Chondrocyte (in vitro differentiated cells): Measurements from ENCODE around the gene ZNF148. TPM values are rescaled to one million over a fixed set of nuclear protein-coding genes. Genes with fewer than 3 reads are reported as not detected.

Experiments used
- DNase-seq: peaks from one replicate; pipeline ENCODE4 v3.0.0; 2021; ENCODE audit warnings: mixed read lengths, low spot score
- H3K27ac Mint-ChIP-seq: one replicate; pipeline ENCODE4 v1.8.0; 2021; ENCODE audit warnings: mild to moderate bottlenecking, moderate library complexity, mixed read lengths; ENCODE audit not compliant: unreplicated experiment
- H3K27me3 Mint-ChIP-seq: 2 replicates; pipeline ENCODE4 v1.8.0; 2021; ENCODE audit warnings: low read depth, mixed read lengths
- H3K36me3 Mint-ChIP-seq: 2 replicates; pipeline ENCODE4 v1.8.0; 2021; ENCODE audit warnings: low read depth, mixed read lengths
- H3K4me1 Mint-ChIP-seq: 2 replicates; pipeline ENCODE4 v1.8.0; 2021; ENCODE audit warnings: low read depth, mild to moderate bottlenecking, mixed read lengths
- H3K4me3 Mint-ChIP-seq: one replicate; pipeline ENCODE4 v1.8.0; 2021; ENCODE audit warnings: mild to moderate bottlenecking, moderate library complexity, mixed read lengths; ENCODE audit not compliant: unreplicated experiment
- H3K9me3 Mint-ChIP-seq: 2 replicates; pipeline ENCODE4 v1.8.0; 2021; ENCODE audit warnings: low read depth, mixed read lengths
- total RNA-seq: library from RNA; stranded (reverse); gene quantifications from 3 replicates; pipeline ENCODE4 v1.2.1, GENCODE V29; 2021
- TF ChIP-seq, protein P1 (sequence below): fragments of 200-600 bp; sonication (generic); IDR thresholded peaks from 2 replicates; pipeline ENCODE4 v1.5.0; 2021; ENCODE audit warnings: antibody characterized with exemption, mild to moderate bottlenecking, moderate library complexity

ZNF148 gene
- total RNA-seq, 1 donor from 2014 or later = 45.9 TPM

DNA sequence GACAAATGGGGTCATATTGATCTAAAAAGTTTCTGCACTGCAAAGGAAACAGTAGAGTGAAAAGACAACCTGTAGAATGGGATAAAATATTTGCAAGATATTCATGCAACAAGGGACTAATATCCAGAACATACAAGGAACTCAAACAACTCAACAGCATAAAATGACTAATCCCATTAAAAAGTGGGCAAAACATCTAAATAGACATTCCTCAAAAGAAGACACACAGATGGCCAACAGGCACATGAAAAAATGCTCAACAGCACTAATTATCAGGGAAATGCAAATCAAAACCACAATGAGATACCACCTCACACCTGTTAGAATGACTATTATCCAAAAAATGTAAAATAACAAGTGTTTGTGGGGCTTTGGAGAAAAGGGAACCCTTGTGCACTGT, 171.4 kb downstream of the ZNF148 start:
- no peak overlapping the region for H3K4me3 Mint-ChIP-seq
- H3K36me3 Mint-ChIP-seq = no peaks in the 10 kb centered on the region
- H3K9me3 Mint-ChIP-seq = peaks cover 5% of the 10 kb centered on the region
- no peak overlapping the region for H3K27ac Mint-ChIP-seq
- H3K27me3 Mint-ChIP-seq = no peaks in the 10 kb centered on the region
- no peak for DNase-seq
- no peaks in the 10 kb centered on the region for H3K4me1 Mint-ChIP-seq
- TF ChIP-seq, protein P1, sequence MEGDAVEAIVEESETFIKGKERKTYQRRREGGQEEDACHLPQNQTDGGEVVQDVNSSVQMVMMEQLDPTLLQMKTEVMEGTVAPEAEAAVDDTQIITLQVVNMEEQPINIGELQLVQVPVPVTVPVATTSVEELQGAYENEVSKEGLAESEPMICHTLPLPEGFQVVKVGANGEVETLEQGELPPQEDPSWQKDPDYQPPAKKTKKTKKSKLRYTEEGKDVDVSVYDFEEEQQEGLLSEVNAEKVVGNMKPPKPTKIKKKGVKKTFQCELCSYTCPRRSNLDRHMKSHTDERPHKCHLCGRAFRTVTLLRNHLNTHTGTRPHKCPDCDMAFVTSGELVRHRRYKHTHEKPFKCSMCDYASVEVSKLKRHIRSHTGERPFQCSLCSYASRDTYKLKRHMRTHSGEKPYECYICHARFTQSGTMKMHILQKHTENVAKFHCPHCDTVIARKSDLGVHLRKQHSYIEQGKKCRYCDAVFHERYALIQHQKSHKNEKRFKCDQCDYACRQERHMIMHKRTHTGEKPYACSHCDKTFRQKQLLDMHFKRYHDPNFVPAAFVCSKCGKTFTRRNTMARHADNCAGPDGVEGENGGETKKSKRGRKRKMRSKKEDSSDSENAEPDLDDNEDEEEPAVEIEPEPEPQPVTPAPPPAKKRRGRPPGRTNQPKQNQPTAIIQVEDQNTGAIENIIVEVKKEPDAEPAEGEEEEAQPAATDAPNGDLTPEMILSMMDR = no peak

DNA sequence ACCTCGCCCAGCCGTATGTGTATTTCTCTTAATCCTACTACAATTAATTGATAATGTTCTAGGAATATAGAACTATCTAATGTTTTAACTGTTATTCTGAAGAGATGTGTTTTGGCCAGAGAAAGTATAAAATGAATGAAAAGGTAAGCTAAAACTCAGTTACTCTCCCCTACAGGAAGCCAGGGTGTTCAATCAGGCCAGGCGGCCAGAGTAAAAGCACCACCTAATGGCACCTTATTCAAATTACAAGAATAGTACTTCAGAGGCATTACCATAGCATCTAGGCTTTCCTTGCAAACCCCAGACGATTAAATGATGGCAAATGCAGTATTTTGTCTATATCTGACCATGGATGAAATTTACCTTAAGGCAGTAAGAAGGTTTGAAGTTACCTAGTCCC, 172.9 kb downstream of the ZNF148 start:
- Mint-ChIP-seq H3K36me3 (no peaks in the 10 kb centered on the region), H3K4me1 (no peaks in the 10 kb centered on the region), H3K27me3 (no peaks in the 10 kb centered on the region), H3K9me3 (peaks cover 5% of the 10 kb centered on the region), H3K4me3 (no peak overlapping the region), H3K27ac (no peak overlapping the region)
- DNase-seq = no peak
- TF ChIP-seq, protein P1 = peak; percentile 56

DNA sequence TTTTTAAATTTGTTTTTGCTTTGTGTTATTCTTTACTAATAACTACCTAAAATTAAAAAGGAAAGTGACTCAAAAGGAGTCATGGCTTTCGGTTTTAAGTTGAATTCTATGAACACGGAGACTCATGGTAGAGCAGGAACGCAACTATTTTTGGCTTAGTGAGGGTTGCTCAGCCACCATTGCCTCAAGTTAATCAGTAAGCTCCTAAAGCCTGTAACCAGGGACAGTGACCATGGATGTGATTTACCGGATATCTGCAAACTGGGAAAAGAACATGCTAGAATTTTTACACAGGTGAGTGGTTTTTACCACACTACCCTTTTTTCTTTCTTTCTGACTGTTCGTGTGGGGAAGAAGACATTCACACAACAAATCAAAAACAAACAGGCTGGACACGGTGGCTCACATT, 174.4 kb downstream of the ZNF148 start:
- Mint-ChIP-seq H3K4me3 (no peak overlapping the region), H3K27me3 (no peaks in the 10 kb centered on the region), H3K36me3 (no peaks in the 10 kb centered on the region), H3K9me3 (peaks cover 5% of the 10 kb centered on the region), H3K4me1 (no peaks in the 10 kb centered on the region), H3K27ac (no peak overlapping the region)
- DNase-seq = no peak
- TF ChIP-seq, protein P1 = no peak

DNA sequence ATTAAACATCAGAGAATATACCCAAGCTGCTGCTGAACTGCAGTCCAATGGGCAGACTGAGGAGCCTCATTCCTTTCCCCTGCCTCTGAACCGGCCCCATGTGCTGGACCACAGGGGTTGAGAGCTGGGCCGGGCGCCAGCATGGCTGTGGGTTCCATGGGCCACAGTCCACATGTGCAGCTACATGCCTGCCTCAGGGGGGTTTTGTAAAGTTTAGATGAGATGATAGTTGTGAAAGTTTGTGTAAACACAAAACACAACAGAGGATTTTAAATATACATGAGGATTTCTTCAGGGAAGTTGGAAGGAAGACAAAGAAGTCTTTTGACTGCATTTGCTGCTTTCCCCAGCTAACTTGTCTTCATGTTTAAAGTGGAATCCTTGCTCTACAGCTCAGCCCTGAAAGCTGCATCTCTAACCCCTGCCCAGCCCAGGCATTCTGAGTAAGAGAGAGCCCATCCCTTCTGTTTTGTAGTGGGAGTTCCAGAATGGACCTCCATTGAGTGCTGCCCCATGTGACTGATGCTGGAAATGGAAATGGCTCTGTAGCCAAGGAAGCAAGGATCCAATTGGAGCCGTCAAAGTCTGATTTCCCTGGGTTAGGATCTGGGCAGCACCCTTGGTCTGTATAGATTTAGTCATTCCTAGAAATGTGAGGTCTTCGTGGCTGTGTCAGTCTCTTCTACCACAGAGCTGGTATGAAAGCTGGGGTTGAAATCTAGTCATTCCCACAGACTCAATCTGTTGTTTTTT, 180.1 kb downstream of the ZNF148 start:
- no peak for DNase-seq
- Mint-ChIP-seq H3K9me3 (no peaks in the 10 kb centered on the region), H3K4me3 (no peak overlapping the region), H3K4me1 (peaks cover 5% of the 10 kb centered on the region), H3K36me3 (no peaks in the 10 kb centered on the region), H3K27ac (no peak overlapping the region), H3K27me3 (no peaks in the 10 kb centered on the region)
- TF ChIP-seq, protein P1 = no peak

DNA sequence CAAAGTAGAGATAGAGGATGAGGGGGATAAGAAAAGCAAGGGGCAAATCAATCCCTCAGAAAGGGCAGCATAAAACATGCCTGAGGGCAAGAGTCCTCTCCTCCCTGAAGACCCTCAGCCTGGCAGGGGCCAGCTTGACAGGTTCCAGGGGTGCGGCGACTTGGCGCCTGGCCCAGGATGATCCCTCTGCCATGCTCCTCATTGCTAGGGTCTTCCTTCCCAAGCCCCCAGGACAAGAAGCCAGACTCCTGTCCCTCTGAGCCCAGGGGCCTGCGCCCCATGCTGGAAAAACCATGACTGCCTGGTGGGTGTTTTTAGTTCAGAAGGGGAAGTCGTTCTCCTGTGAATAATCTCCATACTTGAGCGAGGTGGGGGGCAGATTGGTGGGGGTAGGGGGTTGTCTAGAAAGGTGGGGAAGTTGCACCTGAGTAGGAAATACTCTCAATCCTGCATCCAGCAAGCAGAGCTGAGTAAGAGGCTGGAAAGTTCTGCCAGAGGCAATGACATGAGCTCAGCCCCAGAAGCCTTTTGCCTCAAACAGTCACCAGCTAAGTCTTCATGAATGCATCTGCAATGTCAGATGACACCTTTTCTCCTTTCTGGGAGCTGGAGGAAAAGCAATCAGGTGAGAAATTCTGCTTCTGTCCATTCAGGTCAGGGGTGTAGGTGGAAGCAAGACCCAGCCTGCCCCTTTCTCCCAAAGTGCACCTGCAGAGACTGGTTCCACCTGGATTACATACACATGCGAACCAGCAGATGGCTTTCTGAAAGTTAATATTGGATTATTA, 180.9 kb downstream of the ZNF148 start:
- no peaks in the 10 kb centered on the region for H3K27me3 Mint-ChIP-seq
- H3K9me3 Mint-ChIP-seq = no peaks in the 10 kb centered on the region
- H3K4me1 Mint-ChIP-seq = peaks cover 5% of the 10 kb centered on the region
- TF ChIP-seq, protein P1 = no peak
- H3K27ac Mint-ChIP-seq = no peak overlapping the region
- no peak for DNase-seq
- no peaks in the 10 kb centered on the region for H3K36me3 Mint-ChIP-seq
- H3K4me3 Mint-ChIP-seq = no peak overlapping the region
